Liver (tissue), 9 donors: Measurements from ENCODE around the gene SLC38A6. TPM values are rescaled to one million over a fixed set of nuclear protein-coding genes. Genes with fewer than 3 reads are reported as not detected.

Experiments
- DNase-seq: peaks from one replicate; pipeline ENCODE4 v3.0.0-alpha.2; 2017; ENCODE audit warnings: low spot score
- H3K27ac ChIP-seq, 2 donors: one replicate each; pipeline ENCODE4 v1.7.0; 2013; ENCODE audit warnings: inconsistent platforms in 2 of 2, low read length in 2 of 2, control low read depth in 1 of 2, low read depth in 1 of 2, mild to moderate bottlenecking in 1 of 2
- H3K27me3 ChIP-seq, 4 donors: one replicate each; pipeline versions ENCODE4 v1.6.1 to v1.7.0; 2013; ENCODE audit warnings: low read length in 3 of 4, inconsistent platforms in 1 of 4, mild to moderate bottlenecking in 1 of 4, moderate library complexity in 1 of 4; ENCODE audit not compliant: control insufficient read depth in 4 of 4, insufficient read depth in 4 of 4
- H3K36me3 ChIP-seq, 4 donors: one replicate each; pipeline versions ENCODE4 v1.6.1 to v1.7.0; 2013; ENCODE audit warnings: low read length in 3 of 4, mild to moderate bottlenecking in 3 of 4, low read depth in 1 of 4, moderate library complexity in 1 of 4; ENCODE audit not compliant: control insufficient read depth in 4 of 4, insufficient read depth in 3 of 4
- H3K4me1 ChIP-seq, 4 donors: one replicate each; pipeline versions ENCODE4 v1.6.1 to v1.7.0; 2013; ENCODE audit warnings: low read length in 3 of 4, mild to moderate bottlenecking in 3 of 4, moderate library complexity in 1 of 4; ENCODE audit not compliant: control insufficient read depth in 4 of 4, insufficient read depth in 4 of 4
- H3K4me3 ChIP-seq, 3 donors: one replicate each; pipeline versions ENCODE4 v1.6.1 to v1.7.0; 2013; ENCODE audit warnings: low read length in 3 of 3, control low read depth in 1 of 3, low read depth in 1 of 3, mild to moderate bottlenecking in 1 of 3
- H3K9ac ChIP-seq, 2 donors: one replicate each; pipeline ENCODE4 v1.7.0; 2013; ENCODE audit warnings: low read length in 2 of 2, mild to moderate bottlenecking in 2 of 2, moderate library complexity in 2 of 2, control low read depth in 1 of 2, low read depth in 1 of 2
- H3K9me3 ChIP-seq, 4 donors: one replicate each; pipeline versions ENCODE4 v1.6.1 to v1.7.0; 2013; ENCODE audit warnings: low read length in 3 of 4; ENCODE audit not compliant: control insufficient read depth in 4 of 4
- ATF3 ChIP-seq: IDR thresholded peaks from 2 replicates; pipeline ENCODE4 v1.6.1; 2016; ENCODE audit warnings: antibody characterized with exemption
- CTCF ChIP-seq: fragments of 150-350 bp; IDR thresholded peaks from 2 replicates; pipeline ENCODE4 v1.5.1; 2017; ENCODE audit warnings: improper control_type of control experiment, low read depth, low read length; ENCODE audit not compliant: missing input control
- EGR1 ChIP-seq, 2 donors: IDR thresholded peaks; 2 replicates each; pipeline ENCODE4 v1.6.1; 2016 to 2018; ENCODE audit warnings: antibody characterized with exemption in 2 of 2, low read depth in 2 of 2
- FOXA1 ChIP-seq: IDR thresholded peaks from 2 replicates; pipeline ENCODE4 v1.6.1; 2016; ENCODE audit warnings: antibody characterized with exemption
- FOXA2 ChIP-seq: IDR thresholded peaks from 2 replicates; pipeline ENCODE4 v1.6.1; 2016; ENCODE audit warnings: antibody characterized with exemption
- GABPA ChIP-seq, 2 donors: IDR thresholded peaks in 1 of 2; conservative IDR thresholded peaks in 1 of 2; 2 replicates each; pipeline ENCODE4 v1.6.1; 2016; ENCODE audit warnings: antibody characterized with exemption in 2 of 2, mild to moderate bottlenecking in 1 of 2, moderate library complexity in 1 of 2
- HNF4A ChIP-seq, 2 donors: conservative IDR thresholded peaks; 2 replicates each; pipeline ENCODE4 v1.6.1; 2016; ENCODE audit warnings: antibody characterized with exemption in 2 of 2, mild to moderate bottlenecking in 2 of 2
- HNF4G ChIP-seq: IDR thresholded peaks from 2 replicates; pipeline ENCODE4 v1.6.1; 2016; ENCODE audit warnings: antibody characterized with exemption
- JUND ChIP-seq, 2 donors: IDR thresholded peaks; 2 replicates each; pipeline ENCODE4 v1.6.1; 2016; ENCODE audit warnings: antibody characterized with exemption in 2 of 2
- MAX ChIP-seq: IDR thresholded peaks from 2 replicates; pipeline ENCODE4 v1.6.1; 2016; ENCODE audit warnings: antibody characterized with exemption
- NR2F2 ChIP-seq: IDR thresholded peaks from 2 replicates; pipeline ENCODE4 v1.6.1; 2016; ENCODE audit warnings: antibody characterized with exemption
- RAD21 ChIP-seq, 2 donors: IDR thresholded peaks; 2 replicates each; pipeline ENCODE4 v1.6.1; 2016; ENCODE audit warnings: antibody characterized with exemption in 2 of 2, mild to moderate bottlenecking in 2 of 2
- REST ChIP-seq: IDR thresholded peaks from 2 replicates; pipeline ENCODE4 v1.6.1; 2016; ENCODE audit warnings: antibody characterized with exemption, mild to moderate bottlenecking
- RXRA ChIP-seq, 2 donors: IDR thresholded peaks; 2 replicates each; pipeline ENCODE4 v1.6.1; 2017 to 2018; ENCODE audit warnings: antibody characterized with exemption in 2 of 2, mild to moderate bottlenecking in 1 of 2
- SP1 ChIP-seq: IDR thresholded peaks from 2 replicates; pipeline ENCODE4 v1.6.1; 2018; ENCODE audit warnings: antibody characterized with exemption, mild to moderate bottlenecking
- TAF1 ChIP-seq: conservative IDR thresholded peaks from 2 replicates; pipeline ENCODE4 v1.6.1; 2016; ENCODE audit warnings: antibody characterized with exemption, mild to moderate bottlenecking
- YY1 ChIP-seq: IDR thresholded peaks from 2 replicates; pipeline ENCODE4 v1.6.1; 2016; ENCODE audit warnings: antibody characterized with exemption, mild to moderate bottlenecking
- ZBTB33 ChIP-seq: IDR thresholded peaks from 2 replicates; pipeline ENCODE4 v1.6.1; 2016; ENCODE audit warnings: antibody characterized with exemption
- polyA plus RNA-seq, 2 donors: library from polyadenylated mRNA; stranded (reverse) in 1 of 2; unstranded in 1 of 2; fragments of 200-250 nt in 1 of 2; fragments of >200 nt in 1 of 2; fragmentation: Nextera tagmentation in 1 of 2; extraction: Ambion mirVana in 1 of 2; gene quantifications; one replicate each; pipeline versions ENCODE4 v1.2.1 to v1.2.3, GENCODE V29; 2013 to 2015
- total RNA-seq, 2 donors: library from RNA; depleted of rRNA; stranded (reverse); fragments of >200 nt; gene quantifications; one replicate each; pipeline ENCODE4 v1.2.3, GENCODE V29; 2014
- donor health status: healthy.
- donor health status: healthy.
- donor health status: healthy.
- donor health status: healthy.
- donor health status: healthy.

SLC38A6 gene
- total and polyA plus RNA-seq, 4 donors, result 2.6 to 10.6 (median 6.4) TPM

GRCh38 chr14:60965402-60965801 is 15.6 kb upstream of the SLC38A6 start:
- H3K4me3 ChIP-seq, result no peak overlapping the region
- H3K27ac ChIP-seq, result no peak overlapping the region
- no peaks in the 10 kb centered on the region for H3K9me3 ChIP-seq
- no peak for DNase-seq
- no peaks in the 10 kb centered on the region for H3K4me1 ChIP-seq
- H3K9ac ChIP-seq, result no peak overlapping the region
- TF ChIP-seq MAX (no peak), RXRA (IDR thresholded peaks at IDR 0.05) (no peak), ATF3 (no peak), TAF1 (no peak), FOXA1 (no peak), YY1 (no peak), JUND (IDR thresholded peaks at IDR 0.05) (no peak), RAD21 (IDR thresholded peaks at IDR 0.05) (no peak), HNF4G (no peak), SP1 (no peak), GABPA (IDR thresholded peaks at IDR 0.05 in 1 of 2, conservative IDR thresholded peaks at IDR 0.05 in 1 of 2) (no peak), EGR1 (IDR thresholded peaks at IDR 0.05; ENCODE audit: low read depth in 2 of 2) (no peak), HNF4A (conservative IDR thresholded peaks at IDR 0.05) (no peak), CTCF (no peak), REST (no peak), NR2F2 (no peak), FOXA2 (no peak), ZBTB33 (no peak)
- no peaks in the 10 kb centered on the region for H3K36me3 ChIP-seq
- no peaks in the 10 kb centered on the region for H3K27me3 ChIP-seq
